ENCODE results near the gene NRF1.
"Not testable (repeated sequence)": the region's sequence is repeated elsewhere in the genome, so short reads cannot be mapped to it uniquely, and the experiment has no call there.

The NRF1 gene

DNA sequence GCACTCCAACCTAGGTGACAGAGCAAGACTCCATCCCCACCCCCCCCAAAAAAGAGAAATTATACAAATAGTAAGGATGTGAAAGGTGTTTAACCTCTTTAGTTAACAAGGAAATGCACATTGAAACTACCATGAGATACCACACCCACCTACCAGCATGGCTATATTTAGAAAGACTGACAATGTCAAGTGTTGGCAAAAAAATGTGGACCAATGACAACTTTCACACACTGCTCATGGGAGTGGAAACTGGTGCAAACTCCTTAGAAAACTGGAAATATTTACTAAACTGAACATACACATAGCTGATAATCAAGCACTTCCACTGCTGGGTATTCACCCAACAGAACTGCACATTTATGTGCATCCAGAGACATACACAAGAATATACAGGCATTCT lies 23.3 kb upstream of the NRF1 start:
- Histone ChIP-seq H3K27ac (ENCODE audit: low read depth, low read length) (no peak overlapping the region), H3K9ac (ENCODE audit: low read length) (no peak overlapping the region), H3K4me3 (ENCODE audit: low read length) (no peak overlapping the region), H3K27me3 (ENCODE audit: control insufficient read depth, insufficient read depth, low read length) (peaks cover 2% of the 10 kb centered on the region), H3K36me3 (ENCODE audit: control insufficient read depth, insufficient read depth, low read length) (no peaks in the 10 kb centered on the region), H3K4me1 (ENCODE audit: control insufficient read depth, insufficient read depth, low read length) (no peaks in the 10 kb centered on the region)

DNA sequence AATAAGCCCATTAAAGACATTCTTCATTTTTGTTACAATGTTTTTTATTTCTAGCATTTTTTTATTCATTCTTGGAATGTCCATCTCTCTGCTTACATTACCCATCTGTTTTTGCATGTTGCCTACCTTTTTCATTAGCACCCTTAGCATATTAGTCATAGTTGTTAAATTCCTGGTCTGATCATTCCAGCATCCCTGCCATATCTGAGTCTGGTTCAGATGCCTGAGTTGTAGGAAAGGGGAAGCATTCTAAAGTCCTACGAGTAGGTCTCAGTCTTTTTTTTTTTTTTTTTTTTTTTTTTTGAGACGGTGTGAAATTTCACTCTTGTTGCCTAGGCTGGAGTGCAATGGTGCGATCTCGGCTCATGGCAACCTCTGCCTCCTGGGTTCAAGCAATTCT lies 19.7 kb upstream of the NRF1 start:
- Histone ChIP-seq H3K4me1 (ENCODE audit: control insufficient read depth, insufficient read depth, low read length) (no peaks in the 10 kb centered on the region), H3K27me3 (ENCODE audit: control insufficient read depth, insufficient read depth, low read length) (peaks cover 2% of the 10 kb centered on the region), H3K36me3 (ENCODE audit: control insufficient read depth, insufficient read depth, low read length) (no peaks in the 10 kb centered on the region), H3K27ac (ENCODE audit: low read depth, low read length) (no peak overlapping the region), H3K9ac (ENCODE audit: low read length) (no peak overlapping the region), H3K4me3 (ENCODE audit: low read length) (no peak overlapping the region)

- not testable (repeated sequence) for H3K27me3 ChIP-seq (ENCODE audit: control insufficient read depth, insufficient read depth, low read length); H3K4me1 ChIP-seq (ENCODE audit: control insufficient read depth, insufficient read depth, low read length); H3K9ac ChIP-seq (ENCODE audit: low read length); H3K4me3 ChIP-seq (ENCODE audit: low read length); H3K36me3 ChIP-seq (ENCODE audit: control insufficient read depth, insufficient read depth, low read length); H3K27ac ChIP-seq (ENCODE audit: low read depth, low read length)
Observed at GRCh38 chr7:129596386-129596785, 15.1 kb upstream of the NRF1 start.

DNA sequence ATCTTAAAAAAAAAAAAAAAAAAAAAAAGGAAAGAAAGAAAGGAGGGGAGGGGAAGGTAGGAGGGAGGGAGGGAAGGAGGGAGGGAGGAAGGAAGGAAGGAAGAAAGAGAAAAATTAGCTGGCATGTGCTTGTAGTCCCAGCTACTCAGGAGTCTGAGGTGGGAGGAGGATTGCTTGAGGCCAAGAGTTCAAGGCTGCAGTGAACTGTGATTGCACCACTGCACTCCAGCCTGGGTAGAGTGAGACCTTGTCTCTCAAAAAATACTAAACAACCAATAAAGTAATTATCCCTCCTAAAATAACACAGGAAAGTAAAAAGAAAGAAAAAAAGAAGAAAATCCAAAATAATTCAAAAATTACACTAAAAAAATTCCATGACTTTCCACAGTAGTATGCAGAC lies 13.8 kb upstream of the NRF1 start:
- Histone ChIP-seq H3K27me3 (ENCODE audit: control insufficient read depth, insufficient read depth, low read length) (no peaks in the 10 kb centered on the region), H3K27ac (ENCODE audit: low read depth, low read length) (no peak overlapping the region), H3K4me3 (ENCODE audit: low read length) (no peak overlapping the region), H3K36me3 (ENCODE audit: control insufficient read depth, insufficient read depth, low read length) (no peaks in the 10 kb centered on the region), H3K4me1 (ENCODE audit: control insufficient read depth, insufficient read depth, low read length) (no peaks in the 10 kb centered on the region), H3K9ac (ENCODE audit: low read length) (no peak overlapping the region)

GRCh38 chr7:129599174-129599573 lies 12.3 kb upstream of the NRF1 start:
- H3K9ac ChIP-seq (ENCODE audit: low read length) = no peak overlapping the region
- no peak overlapping the region for H3K4me3 ChIP-seq (ENCODE audit: low read length)
- no peak overlapping the region for H3K27ac ChIP-seq (ENCODE audit: low read depth, low read length)
- no peaks in the 10 kb centered on the region for H3K27me3 ChIP-seq (ENCODE audit: control insufficient read depth, insufficient read depth, low read length)
- no peaks in the 10 kb centered on the region for H3K4me1 ChIP-seq (ENCODE audit: control insufficient read depth, insufficient read depth, low read length)
- H3K36me3 ChIP-seq (ENCODE audit: control insufficient read depth, insufficient read depth, low read length) = no peaks in the 10 kb centered on the region

DNA sequence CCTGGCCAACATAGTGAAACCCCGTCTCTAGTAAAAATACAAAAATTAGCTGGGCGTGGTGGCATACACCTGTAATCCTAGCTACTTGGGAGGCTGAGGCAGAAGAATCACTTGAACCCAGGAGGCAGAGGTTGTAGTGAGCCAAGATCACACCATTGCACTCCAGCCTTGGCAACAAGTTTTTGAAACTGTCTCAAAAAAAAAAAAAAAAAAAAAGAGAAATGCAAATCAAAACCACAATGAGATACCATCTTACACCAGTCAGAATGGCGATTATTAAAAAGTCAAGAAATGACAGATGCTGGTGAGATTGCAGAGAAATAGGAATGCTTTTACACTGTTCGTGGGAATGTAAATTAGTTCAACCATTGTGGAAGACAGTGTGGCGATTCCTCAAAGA lies 7.9 kb upstream of the NRF1 start:
- not testable (repeated sequence) for H3K4me3 ChIP-seq (ENCODE audit: low read length); H3K27ac ChIP-seq (ENCODE audit: low read depth, low read length); H3K36me3 ChIP-seq (ENCODE audit: control insufficient read depth, insufficient read depth, low read length); H3K4me1 ChIP-seq (ENCODE audit: control insufficient read depth, insufficient read depth, low read length); H3K27me3 ChIP-seq (ENCODE audit: control insufficient read depth, insufficient read depth, low read length); H3K9ac ChIP-seq (ENCODE audit: low read length)

- not testable (repeated sequence) for H3K4me3 ChIP-seq (ENCODE audit: low read length); H3K4me1 ChIP-seq (ENCODE audit: control insufficient read depth, insufficient read depth, low read length); H3K27me3 ChIP-seq (ENCODE audit: control insufficient read depth, insufficient read depth, low read length); H3K36me3 ChIP-seq (ENCODE audit: control insufficient read depth, insufficient read depth, low read length); H3K9ac ChIP-seq (ENCODE audit: low read length); H3K27ac ChIP-seq (ENCODE audit: low read depth, low read length)
Observed at GRCh38 chr7:129604021-129604420, 7.5 kb upstream of the NRF1 start.

DNA sequence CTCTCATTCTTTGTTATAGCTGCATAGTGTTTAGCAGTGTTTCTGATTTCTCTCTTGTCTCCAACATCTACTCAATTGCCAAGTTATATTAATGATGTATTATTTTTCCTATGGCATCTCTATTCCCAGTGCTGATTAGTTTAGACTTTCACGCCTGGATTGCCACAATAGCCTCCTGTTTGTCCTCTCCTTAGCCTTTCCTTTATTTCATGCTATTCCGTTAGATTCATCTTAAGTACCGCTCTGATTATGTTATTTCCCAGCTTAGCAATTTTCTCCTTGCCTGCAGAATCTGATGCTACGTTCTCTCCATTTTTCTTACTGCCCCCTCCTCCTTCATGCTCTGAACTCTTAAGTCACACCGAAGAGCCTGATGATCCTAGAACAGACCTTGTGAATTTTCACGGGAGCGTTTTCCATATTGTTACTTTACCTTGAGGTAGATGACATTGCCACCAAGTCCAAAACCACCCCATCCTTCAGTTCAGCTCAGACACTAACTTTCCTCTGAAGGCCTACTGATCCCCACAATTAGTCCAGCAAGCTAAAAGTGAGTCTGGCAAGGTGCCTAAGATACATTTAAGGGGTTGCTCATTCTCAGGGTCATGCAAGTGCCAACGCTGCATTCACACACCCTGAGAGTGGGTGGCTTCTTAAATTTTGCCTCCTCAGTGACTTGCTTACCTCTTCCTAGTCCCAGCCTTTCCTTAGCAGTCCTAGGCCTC lies 6.6 kb upstream of the NRF1 start:
- no peaks in the 10 kb centered on the region for H3K4me1 ChIP-seq (ENCODE audit: control insufficient read depth, insufficient read depth, low read length)
- H3K27ac ChIP-seq (ENCODE audit: low read depth, low read length) = no peak overlapping the region
- H3K9ac ChIP-seq (ENCODE audit: low read length) = no peak overlapping the region
- H3K4me3 ChIP-seq (ENCODE audit: low read length) = no peak overlapping the region
- no peaks in the 10 kb centered on the region for H3K36me3 ChIP-seq (ENCODE audit: control insufficient read depth, insufficient read depth, low read length)
- no peaks in the 10 kb centered on the region for H3K27me3 ChIP-seq (ENCODE audit: control insufficient read depth, insufficient read depth, low read length)

GRCh38 chr7:129605960-129606614 lies 5.4 kb upstream of the NRF1 start:
- H3K4me1 ChIP-seq (ENCODE audit: control insufficient read depth, insufficient read depth, low read length) = peaks cover 3% of the 10 kb centered on the region
- H3K4me3 ChIP-seq (ENCODE audit: low read length) = no peak overlapping the region
- no peaks in the 10 kb centered on the region for H3K36me3 ChIP-seq (ENCODE audit: control insufficient read depth, insufficient read depth, low read length)
- no peak overlapping the region for H3K9ac ChIP-seq (ENCODE audit: low read length)
- no peaks in the 10 kb centered on the region for H3K27me3 ChIP-seq (ENCODE audit: control insufficient read depth, insufficient read depth, low read length)
- no peak overlapping the region for H3K27ac ChIP-seq (ENCODE audit: low read depth, low read length)

DNA sequence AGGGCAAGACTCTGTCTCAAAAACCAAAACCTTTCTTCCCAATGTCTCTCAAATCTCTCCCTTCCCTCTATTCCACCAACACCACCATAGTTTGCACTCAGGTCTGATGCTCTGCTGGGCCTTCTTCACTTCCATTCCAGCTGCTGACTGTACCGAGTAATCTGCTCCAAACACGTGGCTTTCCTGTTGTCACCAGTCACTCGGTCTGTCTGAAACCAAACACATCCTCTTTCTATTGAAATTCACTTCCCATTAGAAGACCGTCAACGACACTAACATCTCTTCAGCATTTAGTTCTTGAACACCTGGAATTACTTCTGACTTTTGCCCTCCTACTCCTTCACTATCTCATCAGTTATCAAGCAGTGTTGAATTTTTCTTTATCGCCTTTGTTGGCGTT lies 4.7 kb upstream of the NRF1 start:
- H3K36me3 ChIP-seq (ENCODE audit: control insufficient read depth, insufficient read depth, low read length) = no peaks in the 10 kb centered on the region
- H3K9ac ChIP-seq (ENCODE audit: low read length) = no peak overlapping the region
- H3K27me3 ChIP-seq (ENCODE audit: control insufficient read depth, insufficient read depth, low read length) = no peaks in the 10 kb centered on the region
- no peak overlapping the region for H3K27ac ChIP-seq (ENCODE audit: low read depth, low read length)
- peaks cover 3% of the 10 kb centered on the region for H3K4me1 ChIP-seq (ENCODE audit: control insufficient read depth, insufficient read depth, low read length)
- no peak overlapping the region for H3K4me3 ChIP-seq (ENCODE audit: low read length)

DNA sequence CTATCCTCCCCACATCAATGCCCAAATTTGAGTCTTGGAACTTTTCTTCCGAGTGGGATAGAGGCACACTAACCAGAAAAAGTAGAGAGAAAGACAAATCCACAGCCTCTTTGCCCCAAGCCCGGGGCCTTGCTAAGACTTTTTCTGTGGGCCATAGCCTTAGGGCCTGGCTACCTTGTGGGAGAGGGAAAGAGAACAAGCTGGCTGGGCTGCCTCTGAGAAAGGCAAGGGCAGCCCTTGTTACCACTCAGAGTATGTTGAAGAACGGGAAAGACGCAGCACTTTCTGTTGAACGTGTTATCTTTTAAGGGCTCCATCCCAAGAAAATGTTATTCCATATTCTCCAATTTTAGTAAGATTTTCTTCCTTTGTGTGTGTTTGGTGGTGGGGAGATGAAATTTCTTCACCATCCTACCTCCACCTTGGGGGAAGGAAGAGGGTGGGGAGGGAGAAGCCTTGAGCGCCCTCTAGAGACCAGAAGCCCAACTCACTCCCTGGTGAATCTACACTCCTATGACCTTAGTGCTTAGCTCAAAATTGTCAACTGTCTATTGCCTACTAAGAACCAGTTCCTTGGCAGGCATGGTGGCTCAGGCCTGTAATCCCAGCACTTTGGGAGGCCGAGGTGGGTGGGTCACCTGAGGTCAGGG lies 3.9 kb upstream of the NRF1 start:
- Histone ChIP-seq H3K4me1 (ENCODE audit: control insufficient read depth, insufficient read depth, low read length) (peaks cover 3% of the 10 kb centered on the region), H3K9ac (ENCODE audit: low read length) (no peak overlapping the region), H3K27me3 (ENCODE audit: control insufficient read depth, insufficient read depth, low read length) (no peaks in the 10 kb centered on the region), H3K36me3 (ENCODE audit: control insufficient read depth, insufficient read depth, low read length) (no peaks in the 10 kb centered on the region), H3K27ac (ENCODE audit: low read depth, low read length) (no peak overlapping the region), H3K4me3 (ENCODE audit: low read length) (no peak overlapping the region)

DNA sequence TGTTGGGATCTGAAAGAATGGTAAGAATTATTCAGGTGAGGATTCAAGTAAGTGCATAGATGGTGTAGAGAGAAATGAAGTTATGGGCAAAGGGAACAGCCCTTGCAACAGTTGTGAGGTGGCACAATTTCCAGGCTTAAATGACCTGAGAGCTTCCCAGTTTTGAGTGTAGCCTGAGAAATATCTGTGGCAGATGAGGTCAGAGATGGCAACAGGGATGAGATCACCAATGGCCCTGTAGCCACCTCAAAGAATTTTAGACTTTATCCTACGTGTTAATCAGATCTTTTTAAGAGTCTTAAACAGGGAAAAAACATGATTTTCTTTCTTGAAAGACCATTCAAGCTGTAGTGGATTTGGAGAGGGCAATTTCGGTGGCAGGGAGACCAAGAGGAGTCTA lies 1.9 kb upstream of the NRF1 start:
- H3K4me3 ChIP-seq (ENCODE audit: low read length) = no peak overlapping the region
- no peak overlapping the region for H3K9ac ChIP-seq (ENCODE audit: low read length)
- no peaks in the 10 kb centered on the region for H3K27me3 ChIP-seq (ENCODE audit: control insufficient read depth, insufficient read depth, low read length)
- no peak overlapping the region for H3K27ac ChIP-seq (ENCODE audit: low read depth, low read length)
- peaks cover 11% of the 10 kb centered on the region for H3K4me1 ChIP-seq (ENCODE audit: control insufficient read depth, insufficient read depth, low read length)
- no peaks in the 10 kb centered on the region for H3K36me3 ChIP-seq (ENCODE audit: control insufficient read depth, insufficient read depth, low read length)
